ENCODE data around the gene DROSHA. TPM values are rescaled to one million over a fixed set of nuclear protein-coding genes. Genes with fewer than 3 reads are reported as not detected.

Gene DROSHA
- total and polyA plus RNA-seq, 2 of the 4 experiments (the other 2 are of a cell fraction), result 36.4 to 36.5 TPM

DNA sequence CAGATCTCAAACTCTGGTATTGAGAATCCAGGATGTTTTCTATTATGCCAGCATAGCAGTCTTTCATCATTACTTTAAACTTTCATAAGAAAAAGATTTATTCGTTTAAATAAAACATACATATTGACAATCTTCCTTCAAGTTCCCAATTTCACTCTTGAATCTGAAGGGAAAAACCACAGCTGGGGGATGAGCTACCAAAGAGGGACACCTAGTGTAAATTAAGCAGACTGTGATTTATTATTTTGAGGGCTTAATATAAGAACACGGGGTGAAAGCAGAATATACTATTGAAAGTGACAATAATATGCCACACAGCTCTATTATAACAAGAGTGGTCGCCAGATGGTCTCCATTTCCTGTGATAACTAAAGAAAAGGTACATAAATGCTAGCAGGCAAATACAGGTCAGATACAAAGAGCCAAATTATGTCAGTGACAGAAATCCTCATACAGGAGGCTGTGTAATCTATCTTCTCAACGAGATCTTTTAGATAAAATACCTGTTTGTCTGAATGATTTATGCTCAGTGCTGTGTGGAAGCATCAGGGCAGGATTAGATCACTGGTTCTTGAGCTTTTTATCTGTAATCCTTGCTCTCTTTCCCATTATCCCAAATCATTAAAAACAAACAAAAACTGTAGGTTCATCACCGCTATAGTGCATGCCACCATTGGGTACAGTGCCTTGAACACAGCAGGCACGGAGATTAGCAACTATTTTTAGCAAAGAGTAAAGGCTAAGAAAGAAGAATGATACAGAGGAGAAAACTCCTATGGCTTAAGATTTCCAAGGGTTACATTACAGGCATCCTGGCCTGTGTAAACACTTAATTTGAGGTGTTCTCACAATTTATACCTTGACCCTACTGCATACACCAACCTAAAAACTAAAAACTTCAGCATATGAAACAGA is 116.6 kb downstream of the DROSHA start:
- no peaks in the 10 kb centered on the region for H3K27me3 ChIP-seq (ENCODE audit: control insufficient read depth, insufficient read depth, low read length)
- peaks cover 4 to 10% of the 10 kb centered on the region in 2 experiments for H3K79me1 ChIP-seq (ENCODE audit: low read depth in 1 of 2, low read length in 2 of 2)
- no peak overlapping the region for H3K56ac ChIP-seq (ENCODE audit: extremely low read depth, insufficient read depth, low read length)
- H3K36me3 ChIP-seq (ENCODE audit: control insufficient read depth, insufficient read depth, low read length), result peaks cover 23% of the 10 kb centered on the region
- H3K9ac ChIP-seq (ENCODE audit: low read depth, low read length), result no peak overlapping the region
- no peak overlapping the region for H3K27ac ChIP-seq (ENCODE audit: insufficient read depth, low read length)
- H3K4me2 ChIP-seq (ENCODE audit: low read depth, low read length), result no peak overlapping the region
- H4K8ac ChIP-seq (ENCODE audit: low read depth in 2 of 2, low read length in 2 of 2), result no peak overlapping the region
- H2BK20ac ChIP-seq (ENCODE audit: low read depth, low read length), result no peak overlapping the region
- no peak overlapping the region for H4K91ac ChIP-seq (ENCODE audit: insufficient read depth, low read depth, low read length)
- in situ Hi-C loops (cut with MboI; ENCODE audit: low sequenced_read_pairs) (no loop called here), intact Hi-C loops (cut with micrococcal nuclease) (no loop called here), dilution Hi-C loops (cut with HindIII; ENCODE audit: low sequenced_read_pairs, unreplicated experiment) (no loop called here)
- H2BK120ac ChIP-seq (ENCODE audit: low read depth, low read length), result no peak overlapping the region
- H2BK15ac ChIP-seq (ENCODE audit: low read depth, low read length), result no peak overlapping the region
- no peak overlapping the region for H3K14ac ChIP-seq (replicated peaks; ENCODE audit: low read depth, low read length)
- H2AK5ac ChIP-seq (ENCODE audit: low read depth, low read length), result no peak overlapping the region
- H3K23ac ChIP-seq (ENCODE audit: low read depth, low read length), result no peak overlapping the region
- TF ChIP-seq CEBPB (IDR thresholded peaks at IDR 0.05; ENCODE audit: low read depth, low read length), result no peak
- TF ChIP-seq, protein P1, sequence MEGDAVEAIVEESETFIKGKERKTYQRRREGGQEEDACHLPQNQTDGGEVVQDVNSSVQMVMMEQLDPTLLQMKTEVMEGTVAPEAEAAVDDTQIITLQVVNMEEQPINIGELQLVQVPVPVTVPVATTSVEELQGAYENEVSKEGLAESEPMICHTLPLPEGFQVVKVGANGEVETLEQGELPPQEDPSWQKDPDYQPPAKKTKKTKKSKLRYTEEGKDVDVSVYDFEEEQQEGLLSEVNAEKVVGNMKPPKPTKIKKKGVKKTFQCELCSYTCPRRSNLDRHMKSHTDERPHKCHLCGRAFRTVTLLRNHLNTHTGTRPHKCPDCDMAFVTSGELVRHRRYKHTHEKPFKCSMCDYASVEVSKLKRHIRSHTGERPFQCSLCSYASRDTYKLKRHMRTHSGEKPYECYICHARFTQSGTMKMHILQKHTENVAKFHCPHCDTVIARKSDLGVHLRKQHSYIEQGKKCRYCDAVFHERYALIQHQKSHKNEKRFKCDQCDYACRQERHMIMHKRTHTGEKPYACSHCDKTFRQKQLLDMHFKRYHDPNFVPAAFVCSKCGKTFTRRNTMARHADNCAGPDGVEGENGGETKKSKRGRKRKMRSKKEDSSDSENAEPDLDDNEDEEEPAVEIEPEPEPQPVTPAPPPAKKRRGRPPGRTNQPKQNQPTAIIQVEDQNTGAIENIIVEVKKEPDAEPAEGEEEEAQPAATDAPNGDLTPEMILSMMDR (conservative IDR thresholded peaks at IDR 0.05; ENCODE audit: low read depth, low read length), result peak; percentile 24; the same call in 1 of the 2 replicates
- no peak for TF ChIP-seq POLR2A (IDR thresholded peaks at IDR 0.05; ENCODE audit: low read depth, low read length)
- TF ChIP-seq RAD21 (IDR thresholded peaks at IDR 0.05; ENCODE audit: low read length), result peak; percentile 40; the same call in 1 of the 2 replicates
- DNase-seq (no peak), ATAC-seq (ENCODE audit: low read depth) (no peak)
- H3K4ac ChIP-seq (ENCODE audit: low read depth, low read length), result no peak overlapping the region
- peak overlapping the region; percentile 16 for H2BK5ac ChIP-seq (ENCODE audit: low read depth, low read length, poor library complexity, severe bottlenecking)
- ChIA-PET CTCF (interaction anchor here (1.0 kb wide), 1 partner anchor 117 kb away, joined by 3 read pairs; the partner anchor contains the start of genes C5orf22 and DROSHA), POLR2A (ENCODE audit: unreplicated experiment) (no interaction called here)
- H3K9me1 ChIP-seq (ENCODE audit: insufficient read depth, low read length), result no peaks in the 10 kb centered on the region
- no peak overlapping the region for H2AK9ac ChIP-seq (replicated peaks; ENCODE audit: low read depth, low read length, poor library complexity)
- no CpG with 5 or more reads among the region's 6 CpGs for WGBS, 2 experiments (ENCODE audit: extremely low coverage in 2 of 2, insufficient read length in 1 of 2)
- H3K4me1 ChIP-seq (ENCODE audit: control insufficient read depth, insufficient read depth, low read length), result peaks cover 11% of the 10 kb centered on the region
- H3K4me3 ChIP-seq (ENCODE audit: insufficient read depth, low read depth, low read length), result no peak overlapping the region
- H2AFZ ChIP-seq (replicated peaks; ENCODE audit: low read length, poor library complexity), result no peak overlapping the region
- no TSS peak for BruUV-seq (replicated peaks)
- H4K5ac ChIP-seq (ENCODE audit: low read depth, low read length), result no peak overlapping the region; the same call in 1 of the 2 replicates
- H3K18ac ChIP-seq (ENCODE audit: low read depth, low read length), result peak overlapping the region; percentile 80; the same call in 1 of the 2 replicates
- H4K20me1 ChIP-seq (ENCODE audit: insufficient read depth, low read length), result no peaks in the 10 kb centered on the region
- no peaks in the 10 kb centered on the region for H3K9me3 ChIP-seq (ENCODE audit: control insufficient read depth, insufficient read depth, low read length)
